SKM-1 treated with dmso at 0.1 percent for 144 hours (cell line): ENCODE results near the gene UGT1A8.
A peak's percentile ranks its signal among the peaks of the same experiment; 100 is the strongest.
"Not testable (repeated sequence)": the region's sequence is repeated elsewhere in the genome, so short reads cannot be mapped to it uniquely, and the experiment has no call there.

ENCODE experiments used
- DNase-seq: peaks from one replicate; lab custom pipeline; 2025; ENCODE audit not compliant: unreplicated experiment; lab: John Stamatoyannopoulos, UW

UGT1A8 gene

DNA sequence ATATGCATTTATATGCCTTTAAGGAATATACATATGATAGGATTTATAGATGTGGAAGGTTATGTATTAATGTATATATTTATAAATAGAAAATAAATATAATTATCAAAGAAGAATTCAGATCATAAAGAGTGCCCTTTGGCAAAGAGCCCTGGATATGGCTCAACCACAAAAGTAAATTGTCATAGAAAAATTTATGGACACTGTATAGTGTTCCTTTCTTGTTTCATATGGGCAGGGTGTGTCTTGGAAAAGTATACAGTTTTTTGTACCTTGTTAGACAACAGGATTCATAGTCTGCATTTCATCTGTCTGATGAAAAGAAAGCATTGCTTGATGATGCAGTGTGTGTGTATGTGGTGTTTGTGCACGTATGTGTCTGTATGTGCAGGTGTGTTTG is 67.2 kb downstream of the UGT1A8 start:
- no peak for DNase-seq

DNA sequence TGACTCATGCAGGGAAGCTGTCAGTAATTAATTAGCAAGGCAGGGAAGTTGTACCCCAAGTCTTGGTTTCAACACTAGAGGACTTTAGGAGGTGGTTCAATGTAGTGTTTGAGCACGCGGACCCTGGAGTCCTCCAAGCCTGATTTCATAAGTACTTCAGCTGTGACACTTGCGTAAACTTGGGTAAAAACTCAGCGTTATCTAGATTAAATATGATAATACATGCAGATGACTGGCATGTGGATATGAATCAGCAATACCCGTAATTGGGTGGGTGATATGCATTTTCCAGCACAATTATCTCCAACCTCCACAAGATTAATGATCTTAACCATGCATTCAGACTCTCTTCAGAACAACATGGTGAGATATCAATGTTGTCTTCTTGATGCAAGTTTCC is 69.5 kb downstream of the UGT1A8 start:
- DNase-seq = no peak

DNA sequence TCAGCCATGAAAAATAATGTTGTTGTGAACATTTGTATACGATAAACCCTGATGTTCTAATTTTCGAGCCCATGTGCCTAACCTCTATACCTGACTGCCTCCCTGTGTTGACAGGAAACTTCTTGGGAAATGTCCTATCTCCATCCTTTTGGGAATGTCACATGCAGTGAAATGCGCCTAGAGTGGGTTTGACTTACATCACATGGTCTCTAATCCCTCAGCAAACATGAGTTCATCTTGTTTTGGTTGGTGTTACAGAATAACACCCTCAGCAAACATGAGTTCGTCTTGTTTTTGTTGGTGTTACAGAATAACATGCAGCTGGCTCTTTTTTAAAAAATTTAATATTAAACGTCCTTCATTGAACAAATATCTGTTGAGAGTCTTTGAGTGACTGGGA is 70.9 kb downstream of the UGT1A8 start:
- DNase-seq = no peak

DNA sequence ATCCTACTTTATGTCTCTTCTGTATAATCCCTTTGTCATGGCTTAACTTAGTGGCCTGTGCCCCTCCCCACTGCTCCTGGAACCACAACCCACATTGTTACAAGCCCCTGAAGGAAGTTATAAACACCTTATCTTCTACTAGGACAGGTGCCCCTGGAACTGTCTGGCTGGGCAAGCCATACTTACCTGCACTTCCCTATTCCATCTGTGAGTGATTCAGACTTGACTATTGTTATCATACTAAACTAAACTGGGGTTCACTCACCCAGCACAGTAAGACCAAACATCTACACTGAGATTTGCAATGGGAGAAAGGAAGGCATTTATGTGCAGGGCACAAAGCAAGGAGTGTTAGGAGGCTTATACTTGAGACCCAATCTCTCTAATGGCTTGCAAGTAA is 71.6 kb downstream of the UGT1A8 start:
- DNase-seq = no peak

DNA sequence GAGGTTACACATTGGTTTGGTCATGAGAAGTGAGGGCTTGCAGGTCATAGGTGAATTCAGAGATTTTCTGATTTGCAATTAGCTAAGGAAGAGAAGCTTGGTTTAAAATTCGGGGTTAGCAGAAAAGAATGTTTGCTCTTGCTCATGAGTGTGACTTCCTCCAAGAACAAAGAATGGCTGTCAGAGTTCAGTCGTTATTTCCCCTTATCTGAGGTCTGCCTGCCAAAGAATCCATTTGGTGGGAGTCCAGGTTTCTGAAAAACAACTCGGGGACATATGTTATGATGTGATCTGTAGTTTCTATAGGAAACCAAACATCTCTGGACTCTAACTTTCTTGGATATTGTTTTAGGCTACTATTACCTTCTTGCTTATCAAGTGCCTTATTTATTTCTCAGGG is 72.1 kb downstream of the UGT1A8 start:
- no peak for DNase-seq

DNA sequence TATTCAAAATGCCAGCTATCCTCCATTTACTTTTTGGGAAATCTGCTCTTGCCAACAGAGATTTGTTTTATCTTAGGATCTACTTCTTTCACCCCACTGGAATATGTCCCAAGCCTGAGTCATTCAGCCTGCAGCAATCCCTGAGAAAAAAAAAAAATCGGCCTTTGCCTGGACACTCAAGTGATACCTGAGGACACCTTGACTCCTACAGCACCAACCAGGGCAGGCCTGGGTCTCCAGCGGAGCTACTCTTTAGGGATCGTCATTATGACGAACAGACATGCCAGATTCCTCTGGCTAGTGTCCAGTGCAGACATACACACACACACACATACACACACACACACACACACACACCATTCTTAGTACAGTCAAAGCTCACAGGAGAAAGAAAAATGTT is 73.0 kb downstream of the UGT1A8 start:
- no peak for DNase-seq

DNA sequence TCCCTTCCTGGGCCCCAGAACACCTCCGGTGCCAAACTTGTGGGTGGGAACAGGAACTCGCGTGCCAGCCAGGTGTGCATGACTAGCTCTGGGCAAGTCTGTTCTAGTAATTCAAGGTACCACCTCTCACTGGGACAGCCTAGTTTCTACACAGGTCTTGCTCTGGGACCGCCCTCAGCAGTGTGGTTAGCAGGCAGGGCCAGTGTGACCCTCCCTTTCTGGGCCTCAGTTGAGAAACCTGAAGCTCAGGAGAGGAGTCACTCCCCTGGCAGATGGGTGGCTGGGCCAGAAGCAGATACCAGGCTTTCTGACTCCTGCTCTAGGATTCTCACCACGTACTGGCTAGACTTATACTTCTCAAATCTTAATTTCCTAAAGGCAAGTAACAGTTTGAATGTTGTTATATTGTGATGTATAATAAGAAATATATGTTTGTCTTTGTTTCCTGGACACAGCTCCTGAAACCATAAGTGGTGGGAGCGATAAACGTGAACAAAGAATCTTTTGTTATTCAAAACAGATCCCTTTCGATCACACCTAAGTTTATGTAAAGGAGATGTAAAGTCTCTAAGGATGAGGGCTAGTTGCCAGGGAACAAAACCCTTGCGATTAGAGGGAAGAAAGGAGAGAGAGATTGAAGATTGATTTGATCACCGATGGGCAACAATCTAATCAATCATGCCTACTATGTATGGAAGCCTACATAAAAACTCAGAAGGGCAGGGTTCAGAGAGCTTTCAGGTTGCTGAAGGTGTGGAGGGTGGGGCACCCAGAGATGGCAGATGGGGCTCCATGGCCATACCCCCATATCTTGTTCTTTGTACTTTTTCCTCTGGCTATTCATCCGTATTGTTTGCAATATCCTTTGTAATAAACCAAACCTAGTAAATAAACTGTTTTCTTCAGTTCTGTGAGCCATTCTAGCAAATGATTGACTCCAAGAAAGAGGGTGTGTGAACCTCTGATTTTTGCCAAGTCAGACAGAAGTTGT is 74.3 kb downstream of the UGT1A8 start:
- no peak for DNase-seq

DNA sequence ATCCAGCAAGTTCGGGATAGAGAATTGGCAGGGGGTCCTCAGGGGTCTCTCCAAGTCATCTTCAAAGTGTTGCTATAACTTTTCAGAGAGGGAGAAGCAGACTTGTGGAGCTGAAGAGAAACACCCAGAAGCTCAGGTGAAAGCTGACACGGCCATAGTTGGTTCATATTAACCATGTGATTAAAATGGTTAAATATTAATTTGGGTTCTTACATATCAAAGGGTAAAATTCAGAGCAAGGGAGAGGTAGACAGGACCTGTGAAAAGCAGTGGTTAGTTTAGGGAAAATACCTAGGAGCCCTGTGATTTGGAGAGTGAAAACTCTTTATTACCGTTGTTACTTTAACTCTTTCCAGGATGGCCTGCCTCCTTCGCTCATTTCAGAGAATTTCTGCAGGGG is 75.2 kb downstream of the UGT1A8 start, which contains the start of gene UGT1A6:
TSS of gene UGT1A6 (plus strand) at position 243 of the 400 bp plus-strand sequence. CDS start at position 358, 115 bp downstream.
- DNase-seq = no peak

DNA sequence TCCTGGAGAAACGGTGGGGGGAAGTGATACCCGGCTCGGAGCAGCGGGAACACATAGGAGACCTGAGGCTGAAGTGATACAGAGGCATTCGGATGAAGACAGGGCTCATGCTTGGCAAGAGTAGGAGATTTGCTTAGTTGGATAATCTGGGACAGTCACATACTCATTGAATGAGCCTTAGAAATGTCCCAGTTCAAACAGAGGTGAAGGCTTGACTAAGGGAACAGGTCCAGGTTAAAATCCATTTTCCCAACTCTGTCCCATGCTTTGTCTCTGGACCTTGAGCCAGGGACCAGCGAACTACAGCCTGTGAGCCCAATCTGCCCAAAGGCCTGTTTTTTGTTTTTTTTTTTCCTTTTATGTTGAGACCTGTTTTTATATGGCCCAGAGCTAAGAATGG is 76.5 kb downstream of the UGT1A8 start:
- no peak for DNase-seq

DNA sequence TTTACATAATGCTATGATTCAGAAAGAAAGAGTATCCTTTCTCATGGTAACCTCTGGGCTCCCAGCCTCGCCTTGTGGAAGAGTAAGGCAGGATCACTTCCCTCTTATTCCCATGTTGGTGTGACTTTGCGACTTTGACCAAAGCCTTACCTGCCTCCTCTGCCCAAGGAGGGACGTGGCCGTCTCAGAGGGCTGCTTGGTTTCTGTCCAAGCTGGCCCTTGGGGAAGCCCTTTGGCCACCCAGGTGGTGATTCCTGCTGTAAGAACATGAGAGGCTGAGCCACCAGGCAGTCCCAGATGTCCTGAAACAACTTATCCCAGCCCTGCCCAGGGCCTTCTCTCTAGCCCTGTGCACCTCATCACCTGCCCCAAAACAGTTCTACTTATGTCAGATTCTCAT is 81.3 kb downstream of the UGT1A8 start:
- no peak for DNase-seq

DNA sequence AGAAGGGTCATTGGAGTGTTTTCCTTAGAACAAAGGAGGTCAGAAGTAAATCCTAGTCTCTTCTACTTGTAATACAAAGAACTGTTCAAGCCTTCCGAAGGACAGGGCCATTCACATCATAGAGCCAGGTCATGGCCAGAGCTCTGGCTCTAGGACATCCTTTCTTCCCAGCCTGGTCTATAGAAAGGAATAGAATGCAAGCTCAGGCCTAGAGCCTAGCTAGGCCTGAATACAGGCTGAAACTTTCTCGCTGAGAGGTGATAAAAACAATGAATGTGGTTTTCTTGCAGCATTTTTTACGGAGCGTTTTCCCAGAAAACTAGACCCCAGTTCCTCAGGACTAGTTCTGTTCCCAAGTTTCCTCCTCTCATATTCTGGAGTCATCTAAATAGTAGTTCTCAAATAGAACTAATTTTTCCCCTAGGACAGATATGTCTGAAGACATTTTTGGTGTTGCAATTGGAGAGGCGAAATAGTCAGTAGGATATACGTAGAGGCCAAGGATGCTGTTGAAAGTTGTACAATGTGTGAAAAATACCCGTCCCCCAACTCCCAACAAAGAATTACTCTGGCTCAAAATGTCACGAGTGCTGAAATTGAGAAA is 82.1 kb downstream of the UGT1A8 start:
- DNase-seq = no peak

DNA sequence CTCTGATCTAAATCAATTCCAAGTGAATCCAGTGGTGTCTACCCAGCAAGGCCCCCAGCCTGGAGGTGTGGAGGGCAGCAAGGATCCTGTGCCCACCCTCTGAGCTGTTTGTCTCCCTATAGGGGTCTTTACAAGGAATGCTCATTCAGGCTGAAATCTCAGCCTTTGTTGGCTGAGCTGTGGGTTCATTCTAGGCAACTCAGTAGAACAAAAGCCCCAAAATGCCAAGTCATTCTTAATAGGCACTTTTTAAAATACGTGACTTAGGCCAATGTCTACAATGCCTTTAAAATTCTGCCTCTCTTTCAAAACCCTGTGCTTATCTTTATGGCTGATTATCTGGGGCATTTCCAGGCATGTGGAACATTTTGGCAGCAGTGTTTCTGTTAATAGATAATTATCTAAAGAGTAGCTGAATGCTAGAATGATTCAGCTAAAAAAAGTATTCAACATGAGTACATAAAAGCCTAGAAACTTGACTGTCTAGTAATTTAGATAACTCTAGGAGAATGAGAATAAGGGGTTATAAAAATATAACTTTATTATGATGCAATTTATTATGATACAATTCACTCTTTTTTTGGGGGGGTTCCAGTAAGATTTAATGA is 82.7 kb downstream of the UGT1A8 start:
- no peak for DNase-seq

DNA sequence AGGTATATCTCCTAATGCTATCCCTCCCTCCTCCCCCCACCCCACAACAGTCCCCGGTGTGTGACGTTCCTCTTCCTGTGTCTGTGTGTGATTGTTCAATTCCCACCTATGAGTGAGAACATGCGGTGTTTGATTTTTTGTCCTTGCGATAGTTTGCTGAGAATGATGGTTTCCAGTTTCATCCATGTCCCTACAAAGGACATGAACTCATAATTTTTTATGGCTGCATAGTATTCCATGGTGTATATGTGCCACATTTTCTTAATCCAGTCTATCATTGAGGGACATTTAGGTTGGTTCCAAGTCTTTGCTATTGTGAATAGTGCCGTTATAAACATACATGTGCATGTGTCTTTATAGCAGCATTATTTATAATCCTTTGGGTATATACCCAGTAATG is 83.4 kb downstream of the UGT1A8 start:
- DNase-seq = not testable (repeated sequence)

DNA sequence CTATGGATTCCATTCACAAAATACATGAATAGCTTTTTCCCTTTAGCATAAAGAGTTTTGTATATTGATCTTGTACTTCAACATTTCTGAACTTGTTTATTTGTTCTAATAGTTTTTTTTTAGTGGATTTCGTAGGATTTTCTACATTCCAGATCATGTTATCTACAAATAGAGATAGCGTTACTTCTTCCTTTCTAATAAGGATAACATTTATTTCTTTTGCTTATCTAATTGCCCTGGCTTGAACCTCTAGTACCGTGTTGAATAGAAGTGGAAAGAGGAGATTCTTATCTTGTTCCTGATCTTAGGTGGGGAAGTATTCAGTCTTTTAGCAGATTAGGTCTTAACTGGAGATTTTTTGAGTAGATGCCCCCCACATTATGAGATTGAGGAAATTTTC is 84.8 kb downstream of the UGT1A8 start:
- DNase-seq = no peak

DNA sequence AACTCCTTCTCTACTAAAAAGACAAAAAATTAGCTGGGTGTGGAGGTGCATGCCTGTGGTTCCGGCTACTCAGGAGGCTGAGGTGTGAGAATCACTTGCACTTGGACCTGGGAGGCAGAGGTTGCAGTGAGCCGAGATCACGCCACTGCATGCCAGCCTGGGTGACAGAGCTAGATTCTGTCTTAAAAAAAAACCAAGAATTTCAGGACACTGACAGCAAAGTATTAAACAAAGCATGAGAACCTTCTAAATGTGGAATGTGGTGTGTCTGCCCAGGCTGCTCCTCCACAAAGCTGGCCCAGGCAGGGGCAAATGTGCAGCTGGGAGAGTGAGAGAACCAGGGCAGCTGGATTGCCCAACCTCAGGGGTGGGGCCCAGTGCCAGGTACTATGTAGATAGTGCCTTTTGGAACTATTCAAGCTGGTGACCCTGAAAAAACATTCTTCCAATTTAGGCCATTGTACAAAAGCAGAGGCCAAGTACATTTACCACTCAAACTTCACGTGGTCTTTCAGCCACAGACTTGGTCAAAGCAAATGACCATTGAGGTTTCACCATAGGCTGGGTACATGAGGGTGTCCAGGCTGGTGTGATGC is 88.6 kb downstream of the UGT1A8 start:
- DNase-seq = no peak

DNA sequence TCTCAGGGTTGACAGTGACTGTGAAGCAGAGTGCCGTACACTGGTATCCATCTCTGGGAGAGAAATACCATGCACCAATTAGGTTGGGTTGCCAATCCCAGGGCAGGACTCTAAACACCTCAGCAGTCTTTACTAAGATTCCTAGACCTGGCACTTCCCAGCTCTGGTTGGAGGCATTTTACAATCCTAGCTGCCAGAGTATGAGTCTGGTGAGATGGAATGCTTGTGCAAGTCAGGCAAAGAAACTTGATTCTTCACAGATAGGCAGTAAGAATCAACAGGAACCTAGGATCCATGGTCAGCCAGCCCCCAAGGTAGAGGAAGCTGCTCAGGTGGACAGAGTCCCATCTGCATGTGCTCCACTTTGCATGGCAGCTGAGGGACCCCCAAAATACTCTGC is 89.3 kb downstream of the UGT1A8 start:
- DNase-seq = no peak

DNA sequence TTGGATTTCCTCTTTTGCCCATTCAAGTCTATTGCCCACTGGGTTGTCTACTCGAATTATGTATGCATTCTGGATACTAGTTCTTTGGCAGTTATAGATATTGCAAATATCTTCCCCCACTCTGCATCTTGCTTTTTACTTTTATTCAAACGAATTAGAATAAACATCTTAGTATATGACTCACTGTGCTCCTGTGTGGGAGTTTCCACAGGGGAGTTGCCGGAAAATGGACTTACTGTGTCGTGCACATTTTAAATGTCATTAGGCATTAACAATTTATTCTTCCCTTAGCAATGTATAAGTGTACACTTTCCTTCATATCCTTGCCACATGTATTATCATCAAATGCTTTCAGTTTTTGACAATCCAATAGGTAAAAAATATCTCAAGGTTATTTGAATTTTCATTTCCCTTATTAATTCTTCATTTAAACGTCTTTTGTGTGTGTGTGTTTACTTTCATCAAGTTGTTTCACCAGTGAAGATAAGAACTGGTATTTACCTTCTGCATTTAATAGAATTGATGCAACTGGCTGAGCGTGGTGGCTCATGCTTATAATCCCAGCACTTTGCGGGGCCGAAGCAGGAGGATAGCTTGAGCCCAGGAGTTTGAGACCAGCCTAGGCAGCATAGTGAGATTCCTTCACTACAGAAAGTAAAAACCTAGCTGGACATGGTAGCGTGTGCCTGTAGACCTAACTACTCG is 90.7 kb downstream of the UGT1A8 start:
- no peak for DNase-seq

DNA sequence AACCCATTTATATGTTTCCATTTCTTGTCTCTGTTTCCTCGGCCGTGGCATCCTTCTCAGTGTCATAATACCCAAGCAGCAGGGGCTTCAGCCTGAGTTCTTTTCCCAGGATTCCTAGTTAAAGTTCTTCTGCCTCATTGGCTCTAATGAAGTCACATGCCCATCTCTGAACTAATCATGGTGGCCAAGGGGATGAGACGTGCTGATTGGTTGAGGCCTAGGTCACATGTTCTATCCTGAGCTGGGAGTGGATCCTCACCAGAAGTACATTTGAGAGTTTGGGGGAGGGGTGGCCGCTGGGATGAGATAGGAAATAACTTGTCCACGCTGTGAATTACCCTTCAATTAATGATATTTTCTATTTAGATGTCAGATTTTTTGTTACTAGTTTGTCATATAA is 91.5 kb downstream of the UGT1A8 start:
- no peak for DNase-seq

DNA sequence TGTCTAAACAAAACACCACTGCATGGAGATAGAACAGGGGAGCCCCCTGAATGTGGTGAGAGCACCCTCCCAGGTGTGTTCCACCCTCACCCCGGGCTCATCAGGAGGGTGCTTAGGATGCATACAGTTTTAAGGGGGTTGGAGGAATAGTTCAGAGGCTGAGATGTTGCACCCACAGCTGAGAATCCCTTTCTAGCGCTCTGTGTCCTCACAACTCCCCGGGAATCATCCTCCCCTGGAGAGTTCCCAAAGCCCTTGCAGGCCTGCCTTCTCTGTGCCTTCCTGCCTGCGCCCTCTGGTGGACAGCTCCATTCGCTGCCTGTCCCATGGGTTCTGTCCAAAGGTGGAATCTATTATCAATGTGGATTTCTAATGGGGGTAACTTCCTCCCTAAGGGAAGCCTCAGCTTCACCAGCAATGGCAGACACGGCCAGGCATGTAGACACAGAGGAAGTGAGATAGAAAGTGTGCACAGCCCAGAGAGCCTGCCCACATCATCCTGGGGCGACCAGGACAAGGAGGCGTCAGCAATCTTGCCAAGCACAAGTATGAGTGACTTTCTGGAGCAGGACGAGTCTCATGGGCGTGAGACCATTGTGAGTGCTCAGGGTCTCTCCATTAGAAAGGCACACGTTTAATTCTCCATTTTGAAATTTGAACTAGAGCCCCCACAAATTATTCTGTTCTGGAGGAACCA is 94.0 kb downstream of the UGT1A8 start:
- peak; percentile 46 for DNase-seq

DNA sequence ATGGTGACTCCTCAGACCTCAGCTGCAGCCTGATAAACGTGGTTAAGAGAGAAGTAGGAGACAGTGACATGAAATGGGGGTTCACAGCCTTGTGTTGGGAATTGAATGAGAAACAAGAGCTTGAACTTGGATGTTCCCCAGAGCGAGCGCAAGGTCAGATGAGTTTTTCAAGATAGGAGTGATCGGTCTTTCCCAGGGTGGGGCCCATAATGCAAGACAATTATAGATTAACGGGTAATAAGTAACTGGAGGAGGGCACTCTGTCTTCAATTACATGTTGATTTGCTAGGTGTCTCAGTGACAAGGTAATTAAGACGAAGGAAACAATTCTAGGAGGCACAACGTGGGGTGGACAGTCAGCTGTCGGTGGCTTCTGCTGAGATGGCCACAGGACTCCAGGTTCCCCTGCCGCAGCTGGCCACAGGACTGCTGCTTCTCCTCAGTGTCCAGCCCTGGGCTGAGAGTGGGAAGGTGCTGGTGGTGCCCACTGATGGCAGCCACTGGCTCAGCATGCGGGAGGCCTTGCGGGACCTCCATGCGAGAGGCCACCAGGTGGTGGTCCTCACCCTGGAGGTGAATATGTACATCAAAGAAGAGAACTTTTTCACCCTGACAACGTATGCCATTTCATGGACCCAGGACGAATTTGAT is 95.3 kb downstream of the UGT1A8 start, which contains the start of gene UGT1A5:
TSS of gene UGT1A5 (plus strand) at position 297 of the 651 bp plus-strand sequence. CDS start at position 382, 85 bp downstream.
- no peak for DNase-seq
